Right renal cortex interstitium (tissue), 3 donors: Measurements from ENCODE around the gene REXO5. TPM values are rescaled to one million over a fixed set of nuclear protein-coding genes. Genes with fewer than 3 reads are reported as not detected.
"Not testable (repeated sequence)": the region's sequence is repeated elsewhere in the genome, so short reads cannot be mapped to it uniquely, and the experiment has no call there.

Source experiments
- DNase-seq, 3 donors: peaks; one replicate each; pipeline ENCODE4 v3.0.0-alpha.2; 2013; ENCODE audit warnings: low read depth in 3 of 3, low spot score in 2 of 3
- polyA plus RNA-seq, 3 donors: library from polyadenylated mRNA; unstranded; fragments of 120-200 nt; gene quantifications; one replicate each; pipeline ENCODE4 v1.2.1, GENCODE V29; 2013; ENCODE audit not compliant: insufficient read length in 3 of 3

The REXO5 gene
- 1 to 10 TPM; 4.9 to 7.4 (median 7.0) TPM for polyA plus RNA-seq

- DNase-seq = peak; percentile 87 to 96 (median 92)
Observed at GRCh38 chr16:20806168-20807050, at the start of gene REXO5, which contains the start of gene ERI2. TSS of gene REXO5 (plus strand) at chr16:20806527. CDS start at chr16:20806954, 427 bp downstream. TSS of gene ERI2 (minus strand) at chr16:20806472. CDS start at chr16:20806430, 42 bp downstream.

GRCh38 chr16:20760346-20760745 is 46.0 kb upstream of the REXO5 start:
- DNase-seq = no peak

- no peak for DNase-seq
Observed at GRCh38 chr16:20761175-20761574, 45.2 kb upstream of the REXO5 start.

GRCh38 chr16:20762404-20763123 is 43.8 kb upstream of the REXO5 start:
- no peak for DNase-seq

- DNase-seq = peak; percentile 83 to 91 (median 85)
Observed at GRCh38 chr16:20763461-20764232, 42.7 kb upstream of the REXO5 start, which contains the start of gene ACSM3. TSS of gene ACSM3 (plus strand) at chr16:20764014. CDS start at chr16:20770035, 6,021 bp downstream.

GRCh38 chr16:20764448-20764847 is 41.9 kb upstream of the REXO5 start:
- DNase-seq = not testable (repeated sequence)

- no peak for DNase-seq
Observed at GRCh38 chr16:20765732-20766131, 40.6 kb upstream of the REXO5 start.

- DNase-seq = no peak
Observed at GRCh38 chr16:20766294-20766693, 40.0 kb upstream of the REXO5 start.

- no peak for DNase-seq
Observed at GRCh38 chr16:20767577-20767976, 38.8 kb upstream of the REXO5 start.

GRCh38 chr16:20768121-20768520 is 38.2 kb upstream of the REXO5 start:
- DNase-seq = no peak

- no peak for DNase-seq
Observed at GRCh38 chr16:20768818-20769217, 37.5 kb upstream of the REXO5 start.

- DNase-seq = no peak
Observed at GRCh38 chr16:20773679-20774078, 32.6 kb upstream of the REXO5 start.

- no peak for DNase-seq
Observed at GRCh38 chr16:20774703-20775362, 31.5 kb upstream of the REXO5 start.

GRCh38 chr16:20781697-20782096 is 24.6 kb upstream of the REXO5 start:
- DNase-seq = no peak

GRCh38 chr16:20782470-20782869 is 23.9 kb upstream of the REXO5 start:
- no peak for DNase-seq

- no peak for DNase-seq
Observed at GRCh38 chr16:20784204-20784603, 22.1 kb upstream of the REXO5 start.

GRCh38 chr16:20789130-20789529 is 17.2 kb upstream of the REXO5 start:
- no peak for DNase-seq

GRCh38 chr16:20791923-20792612 is 14.3 kb upstream of the REXO5 start:
- no peak for DNase-seq

GRCh38 chr16:20798364-20798763 is 8.0 kb upstream of the REXO5 start:
- DNase-seq = no peak

- no peak for DNase-seq
Observed at GRCh38 chr16:20799599-20799998, 6.7 kb upstream of the REXO5 start.
